Type B pancreatic cell (in vitro differentiated cells): Measurements from ENCODE around the gene CTNNA3. TPM values are rescaled to one million over a fixed set of nuclear protein-coding genes. Genes with fewer than 3 reads are reported as not detected.

Source experiments
- DNase-seq: peaks from one replicate; pipeline ENCODE4 v3.0.0; 2021; ENCODE audit warnings: mixed read lengths; ENCODE audit not compliant: unreplicated experiment; ENCODE audit errors: extremely low spot score
- H3K27ac Mint-ChIP-seq: 2 replicates; pipeline ENCODE4 v1.8.0; 2021; ENCODE audit warnings: mild to moderate bottlenecking, mixed read lengths
- H3K27me3 Mint-ChIP-seq: 2 replicates; pipeline ENCODE4 v1.8.0; 2021; ENCODE audit warnings: mixed read lengths
- H3K36me3 Mint-ChIP-seq: 2 replicates; pipeline ENCODE4 v1.8.0; 2021; ENCODE audit warnings: mixed read lengths
- H3K4me1 Mint-ChIP-seq: one replicate; pipeline ENCODE4 v1.8.0; 2021; ENCODE audit warnings: mixed read lengths; ENCODE audit not compliant: unreplicated experiment
- H3K4me3 Mint-ChIP-seq: 2 replicates; pipeline ENCODE4 v1.8.0; 2021; ENCODE audit warnings: mild to moderate bottlenecking, mixed read lengths
- H3K9me3 Mint-ChIP-seq: 2 replicates; pipeline ENCODE4 v1.8.0; 2021; ENCODE audit warnings: mixed read lengths
- total RNA-seq: library from RNA; stranded (reverse); gene quantifications from 2 replicates; pipeline ENCODE4 v1.2.1, GENCODE V29; 2021; ENCODE audit warnings: low replicate concordance
- TF ChIP-seq, protein P1 (sequence below): fragments of 200-600 bp; sonication (generic); conservative IDR thresholded peaks from 2 replicates; pipeline ENCODE4 v1.5.0; 2021; ENCODE audit warnings: antibody characterized with exemption, mild to moderate bottlenecking

Gene CTNNA3
- total RNA-seq, 1 donor from 2014 or later = 2.6 TPM

GRCh38 chr10:67098461-67098860 lies 597.5 kb downstream of the CTNNA3 start:
- TF ChIP-seq, protein P1, sequence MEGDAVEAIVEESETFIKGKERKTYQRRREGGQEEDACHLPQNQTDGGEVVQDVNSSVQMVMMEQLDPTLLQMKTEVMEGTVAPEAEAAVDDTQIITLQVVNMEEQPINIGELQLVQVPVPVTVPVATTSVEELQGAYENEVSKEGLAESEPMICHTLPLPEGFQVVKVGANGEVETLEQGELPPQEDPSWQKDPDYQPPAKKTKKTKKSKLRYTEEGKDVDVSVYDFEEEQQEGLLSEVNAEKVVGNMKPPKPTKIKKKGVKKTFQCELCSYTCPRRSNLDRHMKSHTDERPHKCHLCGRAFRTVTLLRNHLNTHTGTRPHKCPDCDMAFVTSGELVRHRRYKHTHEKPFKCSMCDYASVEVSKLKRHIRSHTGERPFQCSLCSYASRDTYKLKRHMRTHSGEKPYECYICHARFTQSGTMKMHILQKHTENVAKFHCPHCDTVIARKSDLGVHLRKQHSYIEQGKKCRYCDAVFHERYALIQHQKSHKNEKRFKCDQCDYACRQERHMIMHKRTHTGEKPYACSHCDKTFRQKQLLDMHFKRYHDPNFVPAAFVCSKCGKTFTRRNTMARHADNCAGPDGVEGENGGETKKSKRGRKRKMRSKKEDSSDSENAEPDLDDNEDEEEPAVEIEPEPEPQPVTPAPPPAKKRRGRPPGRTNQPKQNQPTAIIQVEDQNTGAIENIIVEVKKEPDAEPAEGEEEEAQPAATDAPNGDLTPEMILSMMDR = no peak
- Mint-ChIP-seq H3K4me1 (peaks cover 3% of the 10 kb centered on the region), H3K4me3 (no peak overlapping the region), H3K36me3 (no peaks in the 10 kb centered on the region), H3K27ac (no peak overlapping the region), H3K27me3 (no peaks in the 10 kb centered on the region), H3K9me3 (no peaks in the 10 kb centered on the region)
- DNase-seq = no peak

GRCh38 chr10:67095531-67095930 lies 600.5 kb downstream of the CTNNA3 start:
- TF ChIP-seq, protein P1 = no peak
- Mint-ChIP-seq H3K27ac (no peak overlapping the region), H3K9me3 (no peaks in the 10 kb centered on the region), H3K27me3 (no peaks in the 10 kb centered on the region), H3K4me1 (no peaks in the 10 kb centered on the region), H3K36me3 (no peaks in the 10 kb centered on the region), H3K4me3 (no peak overlapping the region)
- DNase-seq = no peak

DNA sequence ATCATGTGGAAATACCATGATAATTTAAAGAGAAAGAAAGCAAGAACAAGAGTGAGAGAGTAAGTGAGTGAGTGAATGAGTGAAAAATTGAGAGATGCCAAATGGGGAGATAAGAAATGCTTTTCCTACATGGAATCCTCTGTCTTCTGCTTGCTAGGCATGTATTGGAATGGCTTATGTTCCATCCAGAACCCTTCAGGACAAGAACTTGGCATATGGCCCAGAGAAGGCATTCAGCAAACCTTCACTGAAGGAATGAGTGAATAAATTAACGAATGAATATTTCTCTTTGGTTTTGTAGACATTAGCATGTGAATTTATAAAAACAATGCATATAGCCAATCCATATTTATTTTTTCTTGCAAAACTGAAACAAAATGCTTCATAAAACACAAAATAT lies 608.0 kb downstream of the CTNNA3 start:
- no peaks in the 10 kb centered on the region for H3K9me3 Mint-ChIP-seq
- no peak for DNase-seq
- no peak overlapping the region for H3K27ac Mint-ChIP-seq
- no peaks in the 10 kb centered on the region for H3K4me1 Mint-ChIP-seq
- H3K36me3 Mint-ChIP-seq = no peaks in the 10 kb centered on the region
- no peaks in the 10 kb centered on the region for H3K27me3 Mint-ChIP-seq
- H3K4me3 Mint-ChIP-seq = no peak overlapping the region
- TF ChIP-seq, protein P1 = no peak

GRCh38 chr10:67087135-67087425 lies 608.9 kb downstream of the CTNNA3 start:
- Mint-ChIP-seq H3K27me3 (no peaks in the 10 kb centered on the region), H3K4me1 (no peaks in the 10 kb centered on the region), H3K36me3 (no peaks in the 10 kb centered on the region), H3K27ac (no peak overlapping the region), H3K9me3 (no peaks in the 10 kb centered on the region), H3K4me3 (no peak overlapping the region)
- no peak for DNase-seq
- TF ChIP-seq, protein P1 = no peak

GRCh38 chr10:67086327-67087134 lies 609.5 kb downstream of the CTNNA3 start:
- DNase-seq = no peak
- H3K27ac Mint-ChIP-seq = no peak overlapping the region
- no peaks in the 10 kb centered on the region for H3K9me3 Mint-ChIP-seq
- H3K4me3 Mint-ChIP-seq = no peak overlapping the region
- TF ChIP-seq, protein P1 = no peak
- H3K36me3 Mint-ChIP-seq = no peaks in the 10 kb centered on the region
- H3K4me1 Mint-ChIP-seq = no peaks in the 10 kb centered on the region
- H3K27me3 Mint-ChIP-seq = no peaks in the 10 kb centered on the region
